ENCODE data around the gene FANK1. TPM values are rescaled to one million over a fixed set of nuclear protein-coding genes. Genes with fewer than 3 reads are reported as not detected.
"Not testable (repeated sequence)": the region's sequence is repeated elsewhere in the genome, so short reads cannot be mapped to it uniquely, and the experiment has no call there.

Gene FANK1
- total RNA-seq, 4 donors from 2014 or later = 0.26 to 6.8 (median 4.6) TPM

GRCh38 chr10:126046831-126047230 lies 150.5 kb downstream of the FANK1 start:
- TF ChIP-seq, protein P1, sequence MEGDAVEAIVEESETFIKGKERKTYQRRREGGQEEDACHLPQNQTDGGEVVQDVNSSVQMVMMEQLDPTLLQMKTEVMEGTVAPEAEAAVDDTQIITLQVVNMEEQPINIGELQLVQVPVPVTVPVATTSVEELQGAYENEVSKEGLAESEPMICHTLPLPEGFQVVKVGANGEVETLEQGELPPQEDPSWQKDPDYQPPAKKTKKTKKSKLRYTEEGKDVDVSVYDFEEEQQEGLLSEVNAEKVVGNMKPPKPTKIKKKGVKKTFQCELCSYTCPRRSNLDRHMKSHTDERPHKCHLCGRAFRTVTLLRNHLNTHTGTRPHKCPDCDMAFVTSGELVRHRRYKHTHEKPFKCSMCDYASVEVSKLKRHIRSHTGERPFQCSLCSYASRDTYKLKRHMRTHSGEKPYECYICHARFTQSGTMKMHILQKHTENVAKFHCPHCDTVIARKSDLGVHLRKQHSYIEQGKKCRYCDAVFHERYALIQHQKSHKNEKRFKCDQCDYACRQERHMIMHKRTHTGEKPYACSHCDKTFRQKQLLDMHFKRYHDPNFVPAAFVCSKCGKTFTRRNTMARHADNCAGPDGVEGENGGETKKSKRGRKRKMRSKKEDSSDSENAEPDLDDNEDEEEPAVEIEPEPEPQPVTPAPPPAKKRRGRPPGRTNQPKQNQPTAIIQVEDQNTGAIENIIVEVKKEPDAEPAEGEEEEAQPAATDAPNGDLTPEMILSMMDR (IDR thresholded peaks at IDR 0.05) = no peak
- TF ChIP-seq POLR2A (IDR thresholded peaks at IDR 0.05) = no peak

GRCh38 chr10:126047749-126048148 lies 151.4 kb downstream of the FANK1 start:
- H3K4me3 ChIP-seq; H3K4me1 ChIP-seq; H3K27me3 ChIP-seq; intact Hi-C loops (cut with DNase I; ENCODE audit: low total_unique reads); H3K27ac ChIP-seq; DNase-seq; H3K9me3 ChIP-seq; H3K36me3 ChIP-seq: not testable (repeated sequence)

More at GRCh38 chr10:126046831-126047230, 150.5 kb downstream of the FANK1 start:
- H3K4me3 ChIP-seq = no peak overlapping the region
- no peaks in the 10 kb centered on the region for H3K9me3 ChIP-seq
- H3K27me3 ChIP-seq = no peaks in the 10 kb centered on the region
- no peak overlapping the region for H3K27ac ChIP-seq
- H3K4me1 ChIP-seq = no peaks in the 10 kb centered on the region
- intact Hi-C loops (cut with DNase I; ENCODE audit: low total_unique reads) = no loop called here
- no peaks in the 10 kb centered on the region for H3K36me3 ChIP-seq
- DNase-seq = no peak

DNA sequence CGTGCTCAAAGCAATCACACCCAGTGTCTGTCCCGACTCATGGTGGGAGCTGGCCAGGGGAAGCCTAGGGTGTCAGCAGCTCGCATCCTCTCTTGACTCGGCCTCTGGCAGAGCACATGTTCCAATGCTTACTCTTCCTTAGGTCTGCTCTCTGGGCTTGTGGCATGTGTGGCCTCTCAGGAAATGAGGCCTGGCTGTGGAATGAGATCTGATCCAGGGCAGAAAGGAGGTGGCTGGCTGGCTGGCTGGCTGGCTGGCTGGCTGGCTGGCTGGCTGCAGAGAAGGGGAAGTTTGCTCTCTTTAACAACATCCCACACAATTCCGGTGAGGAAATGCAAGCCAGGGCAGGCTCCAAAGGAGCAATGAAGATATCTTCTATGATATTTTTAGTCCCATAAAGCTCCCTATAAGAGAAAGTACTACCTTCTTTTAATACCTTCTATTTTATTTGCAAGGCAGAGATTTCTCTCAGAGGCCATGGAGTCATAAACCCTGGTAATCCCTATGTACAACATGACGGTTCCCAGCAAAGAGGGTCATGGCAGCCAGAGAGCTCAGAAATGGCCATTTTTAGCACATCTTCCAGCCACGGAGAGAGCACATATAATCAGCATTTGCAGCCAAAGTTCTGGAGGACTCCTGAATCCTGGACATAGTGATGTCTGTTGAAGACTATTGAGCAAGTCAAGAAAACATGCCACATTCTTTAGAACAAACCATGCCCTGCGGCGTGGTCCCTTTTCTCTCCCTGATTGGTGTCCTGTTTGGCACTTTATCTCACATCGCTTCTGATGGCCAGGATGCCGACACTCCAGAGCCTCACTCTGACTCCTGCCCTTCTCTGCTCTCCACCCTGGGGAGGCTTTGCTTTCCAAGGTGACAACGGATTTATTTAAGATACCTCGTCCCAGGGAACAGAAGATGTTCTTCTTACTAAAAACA lies 153.7 kb downstream of the FANK1 start:
- Histone ChIP-seq H3K36me3 (no peaks in the 10 kb centered on the region), H3K4me3 (no peak overlapping the region), H3K27me3 (no peaks in the 10 kb centered on the region), H3K27ac (no peak overlapping the region), H3K9me3 (no peaks in the 10 kb centered on the region), H3K4me1 (no peaks in the 10 kb centered on the region)
- DNase-seq = no peak
- TF ChIP-seq, protein P1 (IDR thresholded peaks at IDR 0.05) = no peak
- no peak for TF ChIP-seq POLR2A (IDR thresholded peaks at IDR 0.05)
- intact Hi-C loops (cut with DNase I; ENCODE audit: low total_unique reads) = no loop called here

DNA sequence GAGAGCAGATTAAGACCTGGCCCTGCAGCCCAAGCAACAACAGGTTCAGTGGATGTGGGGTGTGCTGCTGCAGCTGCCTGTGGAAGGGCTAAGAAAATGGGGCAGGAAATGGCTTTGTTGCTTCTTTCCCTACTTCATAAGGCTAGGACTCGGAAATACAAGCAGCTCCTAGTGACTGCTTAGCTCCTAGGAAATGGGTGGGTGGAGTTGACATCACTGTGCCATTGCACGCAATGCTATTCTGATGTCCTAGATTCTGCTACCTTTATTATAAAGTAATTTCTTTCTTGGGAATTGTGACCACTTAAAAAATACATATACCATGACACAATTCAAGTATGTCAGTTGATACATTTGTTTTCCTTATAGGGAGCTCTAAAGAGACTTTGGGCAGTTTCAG lies 155.8 kb downstream of the FANK1 start:
- TF ChIP-seq POLR2A (IDR thresholded peaks at IDR 0.05) = no peak
- TF ChIP-seq, protein P1 (IDR thresholded peaks at IDR 0.05) = no peak
- no peak for DNase-seq
- intact Hi-C loops (cut with DNase I; ENCODE audit: low total_unique reads) = no loop called here
- Histone ChIP-seq H3K9me3 (no peaks in the 10 kb centered on the region), H3K4me1 (no peaks in the 10 kb centered on the region), H3K36me3 (no peaks in the 10 kb centered on the region), H3K27me3 (no peaks in the 10 kb centered on the region), H3K4me3 (no peak overlapping the region), H3K27ac (no peak overlapping the region)

DNA sequence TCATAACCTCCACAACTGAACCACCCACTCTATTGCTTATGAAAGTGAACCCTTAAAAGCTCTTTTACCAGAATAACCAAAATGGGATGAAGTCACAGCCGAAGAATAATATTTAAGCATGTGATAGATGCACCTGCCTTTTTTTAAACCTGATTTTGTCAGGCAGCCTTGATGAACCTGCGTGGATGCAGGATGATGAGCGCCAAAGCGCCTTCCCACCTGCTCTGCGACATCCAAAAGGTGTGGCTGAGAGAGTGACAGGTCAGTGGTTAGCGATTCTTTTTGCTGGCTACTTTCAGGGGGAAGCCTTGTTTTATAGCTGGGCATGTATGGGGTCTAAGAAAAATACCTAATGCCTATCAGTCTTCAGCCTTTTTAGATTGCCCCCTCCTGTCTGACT lies 157.8 kb downstream of the FANK1 start:
- intact Hi-C loops (cut with DNase I; ENCODE audit: low total_unique reads) = no loop called here

More for the DNA sequence above, 157.8 kb downstream of the FANK1 start:
- no peaks in the 10 kb centered on the region for H3K36me3 ChIP-seq
- no peak overlapping the region for H3K4me3 ChIP-seq
- TF ChIP-seq, protein P1 (IDR thresholded peaks at IDR 0.05) = no peak
- TF ChIP-seq POLR2A (IDR thresholded peaks at IDR 0.05) = no peak
- no peaks in the 10 kb centered on the region for H3K9me3 ChIP-seq
- DNase-seq = no peak
- H3K27ac ChIP-seq = no peak overlapping the region
- H3K4me1 ChIP-seq = no peaks in the 10 kb centered on the region
- H3K27me3 ChIP-seq = no peaks in the 10 kb centered on the region

Measured in uterus (tissue), 4 donors.